Stimulated activated CD8-positive, alpha-beta memory T cell treated with anti-CD3 and anti-CD28 coated beads, Interleukin-15, amount 100 ng/mL, for 48 hours (primary cell): ENCODE measurements around the gene PHACTR3.
A peak's percentile ranks its signal among the peaks of the same experiment; 100 is the strongest.

Source experiments
- DNase-seq, 2 donors: peaks; one replicate each; pipeline ENCODE4 v3.0.0-alpha.2; 2020; ENCODE audit warnings: low read depth in 2 of 2

Gene PHACTR3

DNA sequence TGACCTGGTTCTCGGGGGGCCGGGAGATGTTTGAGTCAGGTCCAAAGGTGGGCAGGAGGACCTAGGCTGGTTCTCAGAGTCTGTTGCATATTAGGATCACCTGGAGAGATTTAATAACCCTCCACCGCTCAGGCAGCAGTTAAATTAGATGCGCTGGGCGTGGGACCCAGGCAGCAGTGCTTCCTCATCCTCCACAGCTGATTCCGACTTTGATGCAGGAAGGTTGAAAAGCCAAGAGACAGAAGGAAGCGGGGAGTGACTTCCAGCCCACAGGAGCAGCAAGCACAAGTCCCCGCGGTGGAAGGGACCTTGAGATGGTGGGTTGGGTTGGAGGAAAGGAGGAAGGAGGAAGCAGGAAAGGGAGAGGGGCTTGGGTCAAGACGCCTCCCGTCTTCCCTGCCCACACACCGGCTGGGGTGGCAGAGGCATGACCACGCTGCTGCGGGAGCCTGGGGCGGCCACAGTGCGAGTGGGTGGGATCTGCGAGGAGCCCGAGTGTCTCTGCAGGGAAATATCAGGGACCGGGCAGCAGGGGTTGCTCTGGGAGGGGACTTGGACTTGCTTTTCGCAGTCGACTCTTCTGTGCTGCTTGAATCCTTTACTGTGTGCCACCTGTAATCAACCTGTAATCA is 146.0 kb downstream of the PHACTR3 start:
- no peak for DNase-seq

DNA sequence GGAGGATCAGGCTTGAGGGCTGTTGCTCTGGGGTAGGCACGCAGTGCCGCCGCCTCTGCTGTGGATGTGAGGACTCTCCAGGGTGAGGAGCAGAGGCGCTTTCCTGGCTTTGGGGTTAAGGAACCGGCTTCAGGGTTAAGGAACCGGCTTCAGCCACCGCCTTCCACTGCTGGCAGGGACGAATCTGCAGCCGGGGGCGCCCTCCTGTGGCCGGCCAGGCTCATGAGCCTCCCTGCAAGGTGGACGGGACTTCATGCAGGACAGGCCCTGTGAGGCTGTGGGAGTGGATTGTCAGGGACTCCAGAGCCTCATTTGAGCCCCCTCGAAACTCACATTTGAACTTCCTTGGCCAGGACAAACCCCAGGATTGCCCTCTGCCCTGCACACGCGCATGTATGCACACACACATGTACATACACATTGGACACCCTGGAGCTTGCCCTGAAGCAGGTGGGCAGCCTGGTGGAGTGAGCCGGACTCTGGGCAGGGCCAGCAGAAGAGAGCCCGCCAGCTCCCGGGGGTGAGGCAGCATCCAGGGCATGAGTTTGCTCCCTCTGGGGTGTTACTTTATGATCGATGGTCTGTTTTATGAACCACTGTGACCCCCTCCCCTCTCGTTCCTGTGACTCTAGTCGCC is 146.9 kb downstream of the PHACTR3 start:
- DNase-seq, result peak; percentile 8 to 13

- no peak for DNase-seq
These were observed 147.8 kb downstream of the PHACTR3 start for GRCh38 chr20:59752101-59752586.

GRCh38 chr20:59752704-59753460 is 148.5 kb downstream of the PHACTR3 start:
- no peak for DNase-seq

DNA sequence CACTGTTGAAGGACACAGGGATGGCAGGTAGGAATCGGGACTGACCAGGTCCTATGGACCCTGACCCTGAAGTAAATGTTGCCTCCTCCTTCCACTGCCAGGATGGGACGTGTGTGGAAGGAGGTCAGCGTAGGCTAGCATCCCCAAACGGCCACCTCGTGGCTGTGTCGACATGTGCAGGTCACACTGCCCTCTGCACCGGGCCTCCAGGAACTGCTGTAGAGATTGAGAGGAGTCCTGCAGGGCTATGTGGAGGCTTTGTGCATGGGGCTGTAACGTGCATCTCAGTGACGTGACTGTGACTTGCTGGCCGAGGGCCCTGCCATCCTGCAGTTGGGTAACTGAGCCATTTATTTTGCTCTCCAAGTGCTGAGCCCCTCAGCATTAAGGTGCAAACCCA is 149.5 kb downstream of the PHACTR3 start:
- no peak for DNase-seq

GRCh38 chr20:59754551-59754950 is 150.2 kb downstream of the PHACTR3 start:
- DNase-seq, result no peak

DNA sequence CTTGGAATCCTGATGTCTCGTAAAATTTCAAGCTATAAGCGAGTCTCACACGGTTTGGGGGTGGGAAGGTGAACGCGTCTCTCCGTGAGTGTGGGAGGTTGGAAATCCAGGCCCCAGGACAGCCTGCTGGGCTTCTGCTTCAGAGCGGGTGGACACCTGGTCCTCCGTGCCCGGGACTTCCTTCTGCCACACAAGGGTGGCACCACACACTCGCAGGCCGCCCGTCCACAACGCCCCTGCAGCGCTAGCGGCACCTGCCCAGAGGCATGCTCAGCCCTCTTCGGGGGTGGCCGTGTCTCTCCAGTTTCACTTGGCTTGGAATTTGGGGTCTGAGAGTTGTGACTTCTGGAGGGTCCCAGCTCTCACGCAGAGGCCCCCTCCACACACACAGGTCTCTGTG is 151.9 kb downstream of the PHACTR3 start:
- no peak for DNase-seq

DNA sequence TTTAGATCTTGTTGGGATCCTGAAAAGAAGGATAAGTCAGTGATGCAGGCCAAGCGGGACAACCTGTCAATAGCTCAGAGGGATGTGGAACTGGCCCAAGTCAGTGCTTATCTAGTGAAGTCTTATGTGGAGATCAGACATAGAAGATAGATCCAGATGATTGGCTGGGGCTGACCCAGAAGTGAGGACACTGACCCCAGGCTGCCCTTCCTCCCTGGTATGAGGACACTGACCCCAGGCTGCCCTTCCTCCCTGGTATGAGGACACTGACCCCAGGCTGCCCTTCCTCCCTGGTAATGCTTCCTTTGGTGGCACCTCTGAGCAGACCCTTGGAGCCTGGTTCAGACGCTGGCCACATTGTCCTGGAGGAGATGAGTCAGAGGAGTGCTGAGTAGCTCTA is 159.7 kb downstream of the PHACTR3 start:
- DNase-seq, result no peak

- DNase-seq, result no peak
These were observed 161.3 kb downstream of the PHACTR3 start for GRCh38 chr20:59765599-59766177.

DNA sequence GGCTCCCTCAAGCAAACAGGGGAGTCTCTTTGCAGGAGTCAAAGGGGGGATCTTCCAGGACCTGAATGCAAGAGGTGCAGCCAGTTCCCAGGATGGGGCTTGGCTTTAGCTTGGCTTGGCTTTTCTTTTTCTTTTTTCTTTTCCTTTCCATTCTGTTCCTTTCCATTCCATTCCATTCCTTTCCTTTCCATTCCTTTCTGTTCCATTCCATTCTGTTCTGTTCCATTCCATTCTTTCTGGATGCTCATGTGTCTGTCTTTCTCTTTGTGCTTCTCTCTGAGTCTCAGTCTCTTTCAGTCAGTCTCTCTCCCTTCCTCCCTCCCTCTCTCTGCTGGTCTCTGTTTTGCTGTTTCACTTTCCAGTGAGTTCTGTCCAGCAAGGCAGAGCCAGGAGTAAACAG is 163.3 kb downstream of the PHACTR3 start:
- DNase-seq, result no peak

- no peak for DNase-seq
These were observed 165.9 kb downstream of the PHACTR3 start for GRCh38 chr20:59770270-59770669.

DNA sequence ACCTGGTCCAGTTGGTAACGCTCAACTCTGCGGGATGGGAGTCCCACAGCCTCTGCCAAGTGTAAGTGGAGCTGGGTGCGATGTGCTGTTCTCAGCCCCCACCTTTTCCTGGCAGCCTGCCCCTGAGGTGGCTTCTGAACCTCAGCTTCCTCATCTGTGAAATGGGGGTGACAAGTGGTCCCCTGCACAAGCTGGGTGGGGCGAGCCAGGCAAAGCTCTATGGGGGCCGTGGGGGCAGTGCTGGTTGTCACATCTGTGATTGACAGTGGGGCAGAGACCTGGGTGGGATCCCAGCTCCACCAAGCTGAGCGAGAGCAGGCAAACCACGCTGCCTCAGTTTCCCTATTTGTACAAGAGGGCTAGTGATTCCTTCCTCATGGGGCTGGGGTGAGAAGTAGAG is 166.5 kb downstream of the PHACTR3 start:
- no peak for DNase-seq

- DNase-seq, result no peak
These were observed 167.4 kb downstream of the PHACTR3 start for GRCh38 chr20:59771506-59772372.

DNA sequence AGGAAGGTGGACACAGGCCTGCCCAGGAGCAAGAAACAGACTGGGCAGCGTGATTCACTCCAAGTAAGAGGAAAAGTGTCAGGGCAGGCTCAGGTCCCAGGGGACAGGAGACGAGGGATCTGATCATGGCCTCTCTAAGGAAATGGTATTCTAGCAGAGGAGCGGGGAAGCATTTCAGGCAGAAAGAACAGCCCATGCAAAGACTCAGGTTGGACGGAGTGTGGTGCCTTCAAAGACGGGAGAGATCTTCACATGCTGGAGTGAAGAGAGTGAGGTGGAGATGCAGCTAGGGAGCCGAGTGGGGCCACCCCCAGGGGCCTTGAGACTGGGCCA is 168.0 kb downstream of the PHACTR3 start:
- no peak for DNase-seq

DNA sequence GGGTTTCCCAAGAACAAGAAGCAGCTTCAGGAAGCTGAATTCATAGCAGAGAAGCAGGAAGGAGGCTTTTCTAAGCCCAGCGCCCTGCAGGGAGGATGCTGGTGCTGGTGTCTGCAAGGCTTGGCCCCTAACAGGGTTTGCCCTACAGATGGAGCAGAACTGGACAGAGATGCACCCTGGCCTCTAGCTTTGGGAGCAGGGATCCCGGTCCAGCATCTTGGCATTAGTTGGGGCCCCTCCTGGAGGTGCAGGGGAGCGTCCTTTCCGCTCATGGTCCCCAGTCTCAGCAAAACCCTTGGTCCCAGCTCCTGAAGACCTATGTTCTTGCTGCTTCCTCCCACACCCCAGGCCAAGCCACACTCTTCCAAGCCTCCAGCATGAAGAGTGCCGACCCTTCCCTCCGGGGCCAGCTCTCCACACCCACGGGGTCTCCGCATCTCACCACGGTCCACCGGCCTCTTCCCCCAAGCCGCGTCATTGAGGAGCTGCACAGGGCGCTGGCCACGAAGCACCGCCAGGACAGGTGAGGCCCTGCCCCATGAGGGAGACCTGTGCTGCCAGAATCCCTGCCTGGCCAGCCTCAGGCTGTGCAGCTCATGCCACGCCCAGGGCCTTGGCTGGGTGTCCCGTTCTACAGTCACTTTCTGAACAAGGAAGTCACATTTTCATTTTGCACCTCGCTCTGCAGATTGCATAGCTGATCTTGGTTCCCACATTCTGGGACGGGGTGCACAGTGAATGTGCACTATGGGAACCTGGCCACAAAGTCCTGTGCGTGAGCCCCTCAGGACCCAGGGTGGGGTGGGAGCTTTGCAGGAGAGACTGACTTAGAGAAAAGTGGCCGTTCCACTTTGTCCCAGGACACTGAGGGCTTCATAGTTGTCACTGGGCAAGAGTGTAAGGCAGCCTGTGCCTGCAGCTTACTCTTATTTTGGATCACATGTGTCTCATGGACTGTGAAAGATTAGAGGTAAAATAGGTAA is 168.9 kb downstream of the PHACTR3 start:
- no peak for DNase-seq

GRCh38 chr20:59774204-59774641 is 169.9 kb downstream of the PHACTR3 start:
- no peak for DNase-seq

DNA sequence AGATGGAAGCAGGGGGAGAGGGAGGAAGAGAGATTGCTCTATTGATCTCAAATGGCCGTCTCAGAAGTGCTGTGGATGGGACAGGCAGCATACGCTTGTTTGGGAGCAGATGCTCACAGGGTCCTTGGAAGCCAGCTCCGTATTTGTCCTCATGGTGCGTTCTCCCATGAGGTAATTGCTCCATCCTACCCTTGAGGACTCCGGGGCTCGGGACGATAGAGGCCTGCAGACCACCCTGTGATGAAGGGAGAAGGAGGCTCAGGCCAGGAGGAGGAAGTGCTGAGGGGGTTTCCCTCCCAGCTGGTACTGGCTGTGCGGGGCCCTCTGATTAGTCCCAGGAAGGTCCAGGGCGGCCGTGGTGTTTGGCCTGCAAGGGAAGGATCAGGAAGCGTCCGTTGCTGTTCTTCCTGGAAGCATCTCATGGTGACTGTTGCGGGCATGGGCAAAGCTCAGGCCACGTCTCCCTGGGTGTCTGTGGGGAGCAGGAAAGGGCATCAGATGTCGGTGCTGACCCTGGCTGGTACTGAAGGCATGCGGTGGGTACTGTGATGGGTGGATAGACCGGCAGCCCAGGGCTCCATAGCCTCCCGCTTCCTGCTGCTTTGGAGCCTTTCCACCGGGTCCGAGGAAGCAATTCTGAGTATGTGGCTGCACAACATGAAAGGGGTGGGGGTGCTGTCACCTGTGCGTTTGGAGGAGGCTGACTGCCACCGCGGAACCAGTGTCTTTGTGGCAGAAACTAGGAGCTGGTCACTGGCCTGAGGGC is 170.8 kb downstream of the PHACTR3 start:
- no peak for DNase-seq

DNA sequence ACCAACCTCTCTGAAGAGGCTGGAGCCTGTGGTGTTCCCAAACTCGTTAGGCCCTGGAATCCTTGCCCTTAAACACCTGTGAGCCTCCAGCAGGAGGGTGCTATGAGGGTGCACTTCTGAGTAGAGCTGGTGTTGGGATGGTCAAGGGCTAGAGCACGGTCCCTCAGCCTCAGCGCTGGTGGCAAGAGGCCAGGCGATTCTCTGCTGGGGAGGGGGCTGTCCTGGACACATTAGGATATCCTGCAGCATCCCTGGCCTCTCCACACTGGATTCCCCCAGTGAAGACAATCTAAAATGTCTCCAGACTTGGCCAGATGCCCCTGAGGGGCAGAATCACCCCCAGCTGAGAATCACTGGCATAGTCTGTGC is 171.3 kb downstream of the PHACTR3 start:
- DNase-seq, result no peak

- DNase-seq, result no peak
These were observed 171.8 kb downstream of the PHACTR3 start for GRCh38 chr20:59776059-59776603.
